Loucy (cell line): ENCODE measurements around the gene FMNL2.

ENCODE experiments used
- H2AFZ ChIP-seq: fragments of 200-600 bp; sonication (generic); 2 replicates; pipeline ENCODE4 v1.6.0; 2016; ENCODE audit warnings: antibody characterized with exemption, mild to moderate bottlenecking, low read length, moderate library complexity
- H3F3A ChIP-seq: fragments of 200-600 bp; 2 replicates; pipeline ENCODE4 v1.6.0; 2016; ENCODE audit warnings: antibody characterized with exemption, low read depth, mild to moderate bottlenecking
- H3K27me3 ChIP-seq: fragments of 200-600 bp; sonication (generic); 2 replicates; pipeline ENCODE4 v1.6.1; 2014; ENCODE audit warnings: low read length, mild to moderate bottlenecking; ENCODE audit not compliant: insufficient read depth, poor library complexity, severe bottlenecking
- H3K36me3 ChIP-seq: fragments of 200-600 bp; sonication (generic); 2 replicates; pipeline ENCODE4 v1.6.1; 2016; ENCODE audit warnings: low read length; ENCODE audit not compliant: insufficient read depth
- H3K4me1 ChIP-seq: fragments of 200-600 bp; sonication (generic); 2 replicates; pipeline ENCODE4 v1.5.1; 2014; ENCODE audit warnings: low read length, mild to moderate bottlenecking; ENCODE audit not compliant: insufficient read depth, poor library complexity, severe bottlenecking
- H3K4me2 ChIP-seq: fragments of 200-600 bp; sonication (generic); 2 replicates; pipeline ENCODE4 v1.6.0; 2014; ENCODE audit warnings: antibody characterized with exemption, low read length, low read depth, mild to moderate bottlenecking; ENCODE audit not compliant: poor library complexity, severe bottlenecking
- H3K4me3 ChIP-seq: fragments of 200-600 bp; sonication (generic); 2 replicates; pipeline ENCODE4 v1.5.1; 2014; ENCODE audit warnings: low read length, mild to moderate bottlenecking, mixed read lengths; ENCODE audit not compliant: poor library complexity, severe bottlenecking
- H3K79me2 ChIP-seq: fragments of 200-600 bp; sonication (generic); 2 replicates; pipeline ENCODE4 v1.6.1; 2014; ENCODE audit warnings: low read length; ENCODE audit not compliant: insufficient read depth
- H3K9ac ChIP-seq: fragments of 200-600 bp; sonication (generic); 2 replicates; pipeline ENCODE4 v1.6.0; 2014; ENCODE audit warnings: mild to moderate bottlenecking, low read depth, low read length, moderate library complexity; ENCODE audit not compliant: poor library complexity, severe bottlenecking
- H3K9me2 ChIP-seq: fragments of 200-600 bp; sonication (generic); replicated peaks from 2 replicates; pipeline ENCODE4 v1.6.1; 2016; ENCODE audit warnings: low read depth, low read length, mixed read lengths
- H3K9me3 ChIP-seq: fragments of 200-600 bp; sonication (generic); 2 replicates; pipeline ENCODE4 v1.6.1; 2014; ENCODE audit warnings: mild to moderate bottlenecking, antibody characterized with exemption, low read length, low read depth; ENCODE audit not compliant: insufficient read depth
- H4K20me1 ChIP-seq: fragments of 200-600 bp; sonication (generic); 2 replicates; pipeline ENCODE4 v1.6.0; 2014; ENCODE audit warnings: antibody characterized with exemption, low read length, mild to moderate bottlenecking; ENCODE audit not compliant: insufficient read depth, poor library complexity, severe bottlenecking
- CTCF ChIP-seq: fragments of 200-600 bp; sonication (generic); conservative IDR thresholded peaks from 2 replicates; pipeline ENCODE4 v1.5.1; 2014; ENCODE audit warnings: mild to moderate bottlenecking, antibody characterized with exemption, low read length
- EZH2phosphoT487 ChIP-seq: fragments of 200-600 bp; IDR thresholded peaks from 2 replicates; pipeline ENCODE4 v1.6.1; 2018; ENCODE audit warnings: antibody characterized with exemption, mild to moderate bottlenecking, moderate library complexity, borderline replicate concordance

The FMNL2 gene

GRCh38 chr2:152508446-152508845, 173.5 kb downstream of the FMNL2 start:
- H3K79me2 ChIP-seq, result no peaks in the 10 kb centered on the region
- no peak overlapping the region for H2AFZ ChIP-seq
- H4K20me1 ChIP-seq, result no peaks in the 10 kb centered on the region
- no peaks in the 10 kb centered on the region for H3K9me2 ChIP-seq
- H3F3A ChIP-seq, result no peaks in the 10 kb centered on the region
- H3K36me3 ChIP-seq, result no peaks in the 10 kb centered on the region
- no peak for TF ChIP-seq EZH2phosphoT487
- no peaks in the 10 kb centered on the region for H3K27me3 ChIP-seq
- H3K4me2 ChIP-seq, result no peak overlapping the region
- no peaks in the 10 kb centered on the region for H3K9me3 ChIP-seq
- no peak overlapping the region for H3K9ac ChIP-seq
- H3K4me3 ChIP-seq, result no peak overlapping the region
- no peaks in the 10 kb centered on the region for H3K4me1 ChIP-seq

GRCh38 chr2:152509772-152510491, 175.0 kb downstream of the FMNL2 start:
- no peaks in the 10 kb centered on the region for H3K9me2 ChIP-seq
- no peaks in the 10 kb centered on the region for H3K4me1 ChIP-seq
- no peaks in the 10 kb centered on the region for H3K36me3 ChIP-seq
- no peaks in the 10 kb centered on the region for H3K27me3 ChIP-seq
- TF ChIP-seq EZH2phosphoT487 (no peak), CTCF (no peak)
- no peak overlapping the region for H3K9ac ChIP-seq
- H3F3A ChIP-seq, result no peaks in the 10 kb centered on the region
- no peaks in the 10 kb centered on the region for H4K20me1 ChIP-seq
- H2AFZ ChIP-seq, result no peak overlapping the region
- H3K4me3 ChIP-seq, result no peak overlapping the region
- no peaks in the 10 kb centered on the region for H3K79me2 ChIP-seq
- no peak overlapping the region for H3K4me2 ChIP-seq
- no peaks in the 10 kb centered on the region for H3K9me3 ChIP-seq

- TF ChIP-seq CTCF (no peak), EZH2phosphoT487 (no peak)
- Histone ChIP-seq H3K79me2 (no peaks in the 10 kb centered on the region), H2AFZ (no peak overlapping the region), H3K9me2 (no peaks in the 10 kb centered on the region), H3K27me3 (no peaks in the 10 kb centered on the region), H3K9ac (no peak overlapping the region), H3F3A (no peaks in the 10 kb centered on the region), H3K36me3 (no peaks in the 10 kb centered on the region), H3K4me1 (no peaks in the 10 kb centered on the region), H3K9me3 (no peaks in the 10 kb centered on the region), H3K4me3 (no peak overlapping the region), H3K4me2 (no peak overlapping the region), H4K20me1 (no peaks in the 10 kb centered on the region)
Measured at GRCh38 chr2:152510621-152511020, 175.6 kb downstream of the FMNL2 start.

GRCh38 chr2:152511981-152512380, 177.0 kb downstream of the FMNL2 start:
- Histone ChIP-seq H2AFZ (no peak overlapping the region), H3F3A (no peaks in the 10 kb centered on the region), H3K79me2 (no peaks in the 10 kb centered on the region), H3K9me2 (no peaks in the 10 kb centered on the region), H3K9me3 (no peaks in the 10 kb centered on the region), H3K9ac (no peak overlapping the region), H3K27me3 (no peaks in the 10 kb centered on the region), H4K20me1 (no peaks in the 10 kb centered on the region), H3K4me1 (no peaks in the 10 kb centered on the region), H3K4me2 (no peak overlapping the region), H3K4me3 (no peak overlapping the region), H3K36me3 (no peaks in the 10 kb centered on the region)
- TF ChIP-seq CTCF, result no peak
- TF ChIP-seq EZH2phosphoT487, result no peak
